Thymus (tissue), 11 donors: ENCODE results near the gene PHAF1. TPM values are rescaled to one million over a fixed set of nuclear protein-coding genes. Genes with fewer than 3 reads are reported as not detected.

Experiments
- DNase-seq, 9 donors: peaks; one replicate each; pipeline ENCODE4 v3.0.0-alpha.2; 2013; ENCODE audit warnings: low spot score in 9 of 9, low read depth in 6 of 9, missing footprints in 1 of 9
- H3K27ac ChIP-seq, 2 donors: one replicate each; pipeline ENCODE4 v1.5.1; 2013; ENCODE audit warnings: control low read depth in 1 of 2, low read depth in 1 of 2, low read length in 1 of 2, mild to moderate bottlenecking in 1 of 2, moderate library complexity in 1 of 2
- H3K27me3 ChIP-seq, 2 donors: one replicate each; pipeline ENCODE4 v1.5.1; 2013; ENCODE audit warnings: low read length in 1 of 2; ENCODE audit not compliant: control insufficient read depth in 2 of 2, insufficient read depth in 1 of 2
- H3K36me3 ChIP-seq, 2 donors: one replicate each; pipeline ENCODE4 v1.5.1; 2013; ENCODE audit warnings: low read length in 1 of 2, mild to moderate bottlenecking in 1 of 2, moderate library complexity in 1 of 2; ENCODE audit not compliant: control insufficient read depth in 2 of 2, insufficient read depth in 2 of 2
- H3K4me1 ChIP-seq, 2 donors: one replicate each; pipeline ENCODE4 v1.5.1; 2013; ENCODE audit warnings: low read length in 2 of 2; ENCODE audit not compliant: control insufficient read depth in 2 of 2, insufficient read depth in 2 of 2
- H3K4me3 ChIP-seq, 2 donors: one replicate each; pipeline ENCODE4 v1.5.1; 2013; ENCODE audit warnings: low read length in 2 of 2, control low read depth in 1 of 2, mild to moderate bottlenecking in 1 of 2
- H3K9me3 ChIP-seq, 2 donors: one replicate each; pipeline ENCODE4 v1.5.1; 2013; ENCODE audit warnings: low read length in 1 of 2, mild to moderate bottlenecking in 1 of 2; ENCODE audit not compliant: control insufficient read depth in 2 of 2, insufficient read depth in 1 of 2
- WGBS: extraction: QIAGEN DNeasy Blood & Tissue Kit; methylation state at CpG from one replicate; pipeline ENCODE4 v1.1.7; 2013; 5-methylcytosine and 5-hydroxymethylcytosine counted together
- polyA plus RNA-seq: library from polyadenylated mRNA; stranded (reverse); fragments of 200-250 nt; gene quantifications from one replicate; pipeline ENCODE4 v1.2.3, GENCODE V29; 2013
- total RNA-seq: library from RNA; stranded (reverse); fragments of 120-200 nt; gene quantifications from one replicate; pipeline ENCODE4 v1.2.4, GENCODE V29; 2013
- donor health status: healthy.

The PHAF1 gene
- total and polyA plus RNA-seq, 2 donors = 7.7 to 12.0 TPM

DNA sequence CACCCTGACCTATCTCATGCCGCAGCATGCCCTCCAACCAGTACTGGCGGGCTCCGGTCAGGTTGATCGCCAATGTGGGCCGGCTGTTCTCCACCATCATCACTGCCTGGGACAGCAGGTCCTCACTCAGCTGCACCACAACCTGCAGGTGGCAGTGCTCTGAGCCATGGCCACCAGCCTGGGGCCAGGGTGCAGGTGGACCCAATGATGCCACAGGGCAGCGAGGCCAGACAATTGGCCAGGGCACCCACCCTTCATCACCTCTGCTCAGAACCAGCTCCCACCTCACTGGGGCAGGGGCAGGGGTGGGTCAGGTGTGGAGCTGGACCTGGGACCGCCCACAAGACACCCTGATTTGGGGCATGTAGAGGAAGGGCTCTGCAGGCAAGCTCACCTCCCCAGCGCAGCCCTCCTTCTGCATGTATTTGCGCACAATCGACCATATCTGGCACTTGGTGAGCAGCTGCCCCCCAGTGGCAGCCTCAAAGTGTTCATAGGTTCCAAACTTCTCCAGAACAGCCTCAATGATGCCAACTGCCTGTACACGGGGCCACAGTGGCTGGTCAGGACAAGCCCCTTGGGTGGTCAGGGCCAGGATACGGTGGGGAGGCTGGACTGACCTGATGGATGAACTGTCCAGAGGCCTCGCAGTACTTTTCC, 69.8 kb downstream of the PHAF1 start:
- no peak for DNase-seq

DNA sequence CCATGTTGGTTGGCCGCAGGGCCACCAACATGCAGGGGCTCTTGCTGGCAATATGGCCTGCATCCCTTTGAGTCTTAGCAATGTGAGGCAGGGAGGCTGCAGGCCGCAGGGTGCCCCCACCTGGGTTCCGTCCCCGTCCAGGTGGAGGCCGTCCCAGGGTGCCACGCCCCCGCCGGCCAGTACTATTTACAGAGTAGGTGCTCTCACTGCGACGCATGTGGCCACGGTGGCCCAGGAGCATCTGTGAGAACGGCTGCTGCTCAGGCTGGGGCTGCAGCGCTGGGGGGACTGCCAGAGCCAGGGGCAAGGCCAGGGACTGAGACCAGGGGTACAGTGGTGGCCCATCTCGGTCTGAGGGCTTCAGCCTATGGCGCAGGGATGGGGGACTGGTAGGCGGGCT, 70.4 kb downstream of the PHAF1 start:
- DNase-seq = no peak
- no peaks in the 10 kb centered on the region for H3K36me3 ChIP-seq
- WGBS = 99% methylated on average over 16 of the region's 16 CpGs
- no peak overlapping the region for H3K27ac ChIP-seq
- H3K4me1 ChIP-seq = peaks cover 13 to 30% of the 10 kb centered on the region in 2 donors
- H3K27me3 ChIP-seq = peaks cover 39 to 63% of the 10 kb centered on the region in 2 donors
- H3K9me3 ChIP-seq = peaks cover 1 to 3% of the 10 kb centered on the region in 2 donors
- no peak overlapping the region for H3K4me3 ChIP-seq

More for the DNA sequence above, 69.8 kb downstream of the PHAF1 start:
- Histone ChIP-seq H3K4me3 (no peak overlapping the region), H3K9me3 (peaks cover 0 to 1% of the 10 kb centered on the region in 2 donors), H3K36me3 (no peaks in the 10 kb centered on the region), H3K27me3 (peaks cover 39 to 63% of the 10 kb centered on the region in 2 donors), H3K4me1 (peaks cover 7 to 27% of the 10 kb centered on the region in 2 donors), H3K27ac (no peak overlapping the region)
- 91% methylated on average over 13 of the region's 13 CpGs for WGBS

DNA sequence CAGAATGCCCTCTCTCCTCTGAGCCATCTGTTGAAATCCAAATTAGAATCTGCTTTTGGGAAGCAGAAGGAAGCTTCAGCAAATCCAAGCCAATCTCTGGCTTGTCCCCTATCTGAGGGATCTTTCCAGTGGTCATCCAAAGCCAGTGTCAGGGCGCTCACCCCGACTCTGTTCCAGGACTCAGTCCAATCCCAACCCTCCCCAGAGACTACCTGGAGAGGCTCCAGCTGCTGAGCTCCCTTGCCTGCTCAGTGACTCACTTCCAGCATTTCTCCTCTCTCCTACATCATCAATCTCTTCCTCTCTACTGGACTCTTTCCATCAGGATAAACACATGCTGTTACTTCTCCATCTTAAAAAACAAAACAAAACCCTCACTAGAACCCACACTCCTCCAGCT, 71.6 kb downstream of the PHAF1 start:
- WGBS = over 99% methylated on average over 2 of the region's 2 CpGs
- H3K27me3 ChIP-seq = peaks cover 46 to 63% of the 10 kb centered on the region in 2 donors
- H3K4me3 ChIP-seq = no peak overlapping the region
- peaks cover 14 to 35% of the 10 kb centered on the region in 2 donors for H3K4me1 ChIP-seq
- H3K9me3 ChIP-seq = peaks cover 1 to 3% of the 10 kb centered on the region in 2 donors
- DNase-seq = no peak
- no peaks in the 10 kb centered on the region for H3K36me3 ChIP-seq
- H3K27ac ChIP-seq = no peak overlapping the region

DNA sequence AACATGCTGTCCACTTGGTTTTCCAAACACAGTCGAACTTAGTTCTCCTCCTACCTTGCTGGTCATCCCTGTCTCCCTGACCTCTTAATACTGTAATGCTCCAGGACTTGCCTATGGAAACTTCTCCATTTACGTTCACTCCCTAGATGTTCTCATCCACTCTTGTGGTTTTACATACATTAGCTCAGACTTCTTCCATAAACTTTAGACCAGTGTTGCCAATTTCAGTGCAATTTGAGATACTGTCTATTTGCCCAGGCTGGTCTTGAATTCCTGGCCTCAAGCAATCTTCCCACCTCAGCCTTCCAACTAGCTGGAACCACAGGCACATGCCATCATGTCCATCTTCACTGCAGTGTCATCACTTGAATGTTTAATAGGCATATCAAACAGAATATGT, 72.5 kb downstream of the PHAF1 start:
- Histone ChIP-seq H3K27ac (no peak overlapping the region), H3K4me3 (no peak overlapping the region), H3K27me3 (peaks cover 37 to 63% of the 10 kb centered on the region in 2 donors), H3K9me3 (peaks cover 1 to 3% of the 10 kb centered on the region in 2 donors), H3K4me1 (peaks cover 14 to 35% of the 10 kb centered on the region in 2 donors), H3K36me3 (no peaks in the 10 kb centered on the region)
- DNase-seq = no peak
- 95% methylated on average over 2 of the region's 2 CpGs for WGBS

DNA sequence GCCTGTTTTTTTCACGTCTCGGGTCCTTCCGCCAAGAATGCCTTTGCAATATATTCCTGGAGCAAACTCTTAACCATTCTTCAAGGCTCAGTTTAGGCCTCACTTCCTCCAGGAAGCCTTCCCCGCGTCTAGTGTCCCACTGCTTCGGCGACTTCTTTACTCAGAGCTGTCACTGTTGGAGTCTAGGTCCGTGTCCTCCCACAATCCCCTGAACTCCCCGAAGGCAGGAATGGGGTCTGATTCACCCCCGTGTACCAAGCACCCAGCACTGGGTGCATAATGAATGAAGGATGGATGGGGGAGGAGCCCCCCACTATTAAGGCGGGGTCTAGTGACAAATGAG, 73.5 kb downstream of the PHAF1 start:
- Histone ChIP-seq H3K9me3 (peaks cover 1 to 3% of the 10 kb centered on the region in 2 donors), H3K27me3 (peaks cover 29 to 57% of the 10 kb centered on the region in 2 donors), H3K4me1 (peaks cover 13 to 32% of the 10 kb centered on the region in 2 donors), H3K4me3 (peak overlapping the region; percentile 75 to 86), H3K36me3 (no peaks in the 10 kb centered on the region), H3K27ac (no peak overlapping the region)
- 10% methylated on average over 11 of the region's 11 CpGs for WGBS
- DNase-seq = no peak

DNA sequence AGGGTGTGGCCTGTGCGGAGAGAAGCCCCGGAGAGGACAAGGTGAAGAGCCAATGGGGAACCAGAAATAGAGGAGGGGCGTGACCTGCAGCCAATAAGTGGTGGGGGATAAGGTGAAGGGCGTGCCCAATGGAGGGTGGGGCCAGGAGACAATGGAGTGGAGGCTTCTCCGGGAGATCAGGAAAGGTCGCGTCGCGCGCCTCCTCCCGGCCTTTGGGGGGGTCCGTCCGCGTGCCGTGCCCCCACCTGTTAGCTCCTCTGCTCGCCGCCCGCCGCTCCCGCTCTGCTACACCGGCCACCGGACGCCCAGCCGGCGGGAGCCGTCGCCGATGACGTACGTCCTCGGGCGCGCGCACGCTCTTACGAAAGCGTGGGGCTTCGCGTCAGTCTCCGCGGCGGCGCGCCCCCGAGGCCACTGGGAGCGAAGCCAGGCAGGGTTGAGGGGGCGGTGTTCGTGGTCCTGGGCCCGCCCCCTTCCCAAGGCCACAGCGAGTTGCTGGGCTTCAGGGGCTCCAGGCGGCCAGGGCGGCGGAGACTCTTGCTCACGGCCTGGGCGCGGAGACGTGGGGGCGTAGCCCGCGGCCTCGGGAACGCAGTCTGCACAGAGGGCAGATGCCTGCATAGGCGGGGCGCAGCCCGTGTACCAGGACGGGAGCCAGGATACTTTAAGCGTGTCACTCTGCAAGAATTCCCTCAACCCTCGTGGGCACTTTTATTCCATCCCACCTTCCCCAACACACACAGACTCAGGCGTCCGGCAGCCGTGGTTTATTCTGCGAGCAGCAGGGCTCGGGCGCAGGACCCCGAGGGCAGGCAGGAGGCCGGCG, 74.1 kb downstream of the PHAF1 start, which contains the start of gene MATCAP1:
MATCAP1 (minus strand) TSS at position 337 of the 826 bp plus-strand sequence. CDS start 3,353 bp downstream, outside the sequence.
- peaks cover 1 to 3% of the 10 kb centered on the region in 2 donors for H3K9me3 ChIP-seq
- H3K4me1 ChIP-seq = peaks cover 11 to 27% of the 10 kb centered on the region in 2 donors
- peaks cover 23 to 54% of the 10 kb centered on the region in 2 donors for H3K27me3 ChIP-seq
- under 1% methylated on average over 77 of the region's 77 CpGs for WGBS
- peak within 1 kb of the TSS; percentile 86 to 94 for H3K27ac ChIP-seq
- H3K36me3 ChIP-seq = no peaks in the 10 kb centered on the region
- peak; percentile 87 to 99 (median 95) for DNase-seq
- peak within 1 kb of the TSS; percentile 75 to 86 for H3K4me3 ChIP-seq

DNA sequence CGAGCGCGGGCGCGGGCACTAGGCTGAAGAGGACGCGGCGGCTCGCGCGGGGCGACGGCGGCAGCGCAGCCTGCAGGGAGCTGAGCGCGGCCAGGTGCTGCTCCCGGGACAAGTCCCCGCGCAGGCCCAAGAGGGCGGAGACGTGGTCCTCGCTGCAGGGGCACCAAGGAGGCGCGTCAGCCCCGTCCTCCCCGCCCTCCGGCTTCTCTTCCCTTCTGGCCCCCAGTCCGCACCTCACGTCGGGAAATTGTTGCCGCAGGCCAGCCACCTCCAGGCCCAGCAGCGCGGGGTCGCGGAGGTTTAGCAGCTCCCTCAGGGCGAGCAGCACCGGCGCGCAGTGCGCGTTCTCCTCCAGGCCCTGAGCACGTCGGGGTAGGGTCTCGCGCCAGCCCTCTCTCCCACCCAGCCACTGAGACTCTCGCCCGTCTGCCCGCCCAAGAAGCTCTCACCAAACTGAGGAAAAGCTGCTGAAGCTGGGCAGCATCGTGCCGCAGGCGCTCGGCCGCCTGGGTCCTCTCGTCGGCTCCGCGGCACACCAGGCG, 74.8 kb downstream of the PHAF1 start:
- Histone ChIP-seq H3K4me3 (peak overlapping the region; percentile 75 to 86), H3K27me3 (peaks cover 18 to 50% of the 10 kb centered on the region in 2 donors), H3K27ac (peak overlapping the region in 1 of 2 donors; percentile 94), H3K9me3 (peaks cover 0 to 3% of the 10 kb centered on the region in 2 donors), H3K36me3 (no peaks in the 10 kb centered on the region), H3K4me1 (peaks cover 11 to 26% of the 10 kb centered on the region in 2 donors)
- WGBS = 10% methylated on average over 59 of the region's 59 CpGs
- DNase-seq = no peak

DNA sequence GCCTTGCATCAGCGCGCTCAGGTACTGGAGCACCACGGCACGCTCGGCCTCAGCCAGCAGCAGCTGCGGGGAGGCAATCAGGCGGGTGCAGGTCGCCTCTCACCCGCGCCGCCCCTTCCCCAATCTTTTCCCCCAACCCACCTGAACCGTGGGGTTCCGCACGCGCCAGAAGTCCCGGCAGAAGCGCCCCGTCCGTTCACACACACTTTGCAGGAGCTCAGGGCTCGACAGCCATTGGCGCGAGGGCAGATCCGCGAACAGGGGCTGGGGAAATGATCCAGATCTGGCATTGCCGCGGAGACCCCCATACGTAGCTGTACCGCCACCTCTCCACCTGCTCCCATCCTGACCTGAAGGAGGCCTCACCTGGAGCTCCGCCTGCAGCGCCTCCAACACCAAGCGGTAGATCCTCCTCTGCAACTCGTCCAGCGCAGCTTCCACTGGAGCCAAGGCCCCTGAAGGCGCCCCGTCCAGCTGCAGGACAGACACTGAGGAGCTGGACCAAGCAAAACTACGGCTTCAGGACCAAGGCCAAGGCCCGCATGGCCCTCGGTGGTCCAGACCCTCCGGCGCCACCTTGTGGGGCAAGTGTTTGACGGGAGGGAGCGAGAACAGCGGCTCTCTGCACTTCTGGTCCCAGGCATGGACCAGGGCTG, 75.4 kb downstream of the PHAF1 start:
- Histone ChIP-seq H3K4me1 (peaks cover 11 to 26% of the 10 kb centered on the region in 2 donors), H3K27me3 (peaks cover 18 to 49% of the 10 kb centered on the region in 2 donors), H3K36me3 (no peaks in the 10 kb centered on the region), H3K9me3 (peaks cover 0 to 3% of the 10 kb centered on the region in 2 donors), H3K27ac (no peak overlapping the region), H3K4me3 (peak overlapping the region; percentile 75 to 86)
- DNase-seq = peak in 7 of 9 donors; percentile 37 to 76 (median 64)
- WGBS = 19% methylated on average over 43 of the region's 43 CpGs
